Suprapubic skin (tissue), 4 donors: ENCODE measurements around the gene SNX24. TPM values are rescaled to one million over a fixed set of nuclear protein-coding genes. Genes with fewer than 3 reads are reported as not detected.

Experiments
- DNase-seq, 2 donors: peaks; one replicate each; pipeline ENCODE4 v3.0.0-alpha.2; 2019; ENCODE audit warnings: low spot score in 2 of 2
- H3K27ac ChIP-seq: fragments of 200-600 bp; sonication (generic); one replicate; pipeline ENCODE4 v1.5.1; 2019
- H3K27me3 ChIP-seq: fragments of 200-600 bp; sonication (generic); one replicate; pipeline ENCODE4 v1.5.1; 2019
- H3K36me3 ChIP-seq: fragments of 200-600 bp; sonication (generic); one replicate; pipeline ENCODE4 v1.5.1; 2019
- H3K4me1 ChIP-seq: fragments of 200-600 bp; sonication (generic); one replicate; pipeline ENCODE4 v1.5.1; 2019
- H3K4me3 ChIP-seq: fragments of 200-600 bp; sonication (generic); one replicate; pipeline ENCODE4 v1.5.1; 2019; ENCODE audit warnings: mild to moderate bottlenecking
- H3K9me3 ChIP-seq: fragments of 200-600 bp; sonication (generic); one replicate; pipeline ENCODE4 v1.5.1; 2019
- EP300 ChIP-seq: sonication (generic); formaldehyde crosslinking; IDR thresholded peaks from one replicate; pipeline ENCODE4 v1.6.1; 2017; ENCODE audit warnings: antibody characterized with exemption
- POLR2A ChIP-seq, 2 donors: fragments of 450-650 bp; IDR thresholded peaks; one replicate each; pipeline ENCODE4 v1.6.1; 2017; ENCODE audit warnings: antibody characterized with exemption in 2 of 2, mild to moderate bottlenecking in 2 of 2, moderate library complexity in 2 of 2
- POLR2AphosphoS5 ChIP-seq, 3 donors: sonication (generic); formaldehyde crosslinking; IDR thresholded peaks; one replicate each; pipeline ENCODE4 v1.6.1; 2017; ENCODE audit warnings: antibody characterized with exemption in 3 of 3
- WGBS: methylation state at CpG from one replicate; pipeline ENCODE4 v1.1.5; 2018; 5-methylcytosine and 5-hydroxymethylcytosine counted together
- total RNA-seq, 4 donors: library from RNA; depleted of rRNA; stranded (reverse); fragments of >200 nt; gene quantifications; one replicate each; pipeline ENCODE4 v1.1.0, GENCODE V29; 2016
- TF ChIP-seq, protein P1 (sequence below), 2 donors: fragments of 200-600 bp in 1 of 2; fragments of 450-650 bp in 1 of 2; sonication (generic) in 1 of 2; IDR thresholded peaks; one replicate each; pipeline ENCODE4 v1.5.1; 2016 to 2019; ENCODE audit warnings: antibody characterized with exemption in 2 of 2, mild to moderate bottlenecking in 1 of 2, moderate library complexity in 1 of 2

The SNX24 gene
- total RNA-seq, 4 donors from 2014 or later = 15.2 to 43.0 (median 25.3) TPM

DNA sequence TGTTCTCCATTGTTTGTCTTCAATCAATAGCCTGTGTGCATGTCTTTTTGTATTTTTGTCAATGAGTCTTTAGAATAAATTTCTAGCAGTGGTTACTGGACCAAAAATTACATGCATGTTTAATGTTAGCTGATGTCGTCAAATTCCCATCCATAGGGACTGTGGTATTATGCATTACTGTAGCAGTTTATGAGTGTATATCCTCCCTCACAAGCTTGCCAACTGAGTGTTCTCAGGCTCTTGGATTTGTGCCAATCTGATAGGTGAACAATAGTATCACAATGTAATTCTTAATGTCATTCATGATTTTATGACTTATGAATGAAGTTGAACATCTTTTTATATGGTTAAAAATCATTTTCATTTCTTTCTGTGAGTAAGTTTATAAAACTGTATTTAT is 13.0 kb downstream of the SNX24 start:
- no peak overlapping the region for H3K4me3 ChIP-seq
- H3K36me3 ChIP-seq = no peaks in the 10 kb centered on the region
- H3K4me1 ChIP-seq = peaks cover 2% of the 10 kb centered on the region
- H3K27me3 ChIP-seq = no peaks in the 10 kb centered on the region
- DNase-seq = no peak
- H3K9me3 ChIP-seq = no peaks in the 10 kb centered on the region
- 65% methylated on average over 1 of the region's 1 CpG for WGBS
- TF ChIP-seq EP300 (no peak), POLR2A (IDR thresholded peaks at IDR 0.05) (no peak), POLR2AphosphoS5 (IDR thresholded peaks at IDR 0.05) (no peak)
- TF ChIP-seq, protein P1, sequence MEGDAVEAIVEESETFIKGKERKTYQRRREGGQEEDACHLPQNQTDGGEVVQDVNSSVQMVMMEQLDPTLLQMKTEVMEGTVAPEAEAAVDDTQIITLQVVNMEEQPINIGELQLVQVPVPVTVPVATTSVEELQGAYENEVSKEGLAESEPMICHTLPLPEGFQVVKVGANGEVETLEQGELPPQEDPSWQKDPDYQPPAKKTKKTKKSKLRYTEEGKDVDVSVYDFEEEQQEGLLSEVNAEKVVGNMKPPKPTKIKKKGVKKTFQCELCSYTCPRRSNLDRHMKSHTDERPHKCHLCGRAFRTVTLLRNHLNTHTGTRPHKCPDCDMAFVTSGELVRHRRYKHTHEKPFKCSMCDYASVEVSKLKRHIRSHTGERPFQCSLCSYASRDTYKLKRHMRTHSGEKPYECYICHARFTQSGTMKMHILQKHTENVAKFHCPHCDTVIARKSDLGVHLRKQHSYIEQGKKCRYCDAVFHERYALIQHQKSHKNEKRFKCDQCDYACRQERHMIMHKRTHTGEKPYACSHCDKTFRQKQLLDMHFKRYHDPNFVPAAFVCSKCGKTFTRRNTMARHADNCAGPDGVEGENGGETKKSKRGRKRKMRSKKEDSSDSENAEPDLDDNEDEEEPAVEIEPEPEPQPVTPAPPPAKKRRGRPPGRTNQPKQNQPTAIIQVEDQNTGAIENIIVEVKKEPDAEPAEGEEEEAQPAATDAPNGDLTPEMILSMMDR (IDR thresholded peaks at IDR 0.05) = no peak
- no peak overlapping the region for H3K27ac ChIP-seq

DNA sequence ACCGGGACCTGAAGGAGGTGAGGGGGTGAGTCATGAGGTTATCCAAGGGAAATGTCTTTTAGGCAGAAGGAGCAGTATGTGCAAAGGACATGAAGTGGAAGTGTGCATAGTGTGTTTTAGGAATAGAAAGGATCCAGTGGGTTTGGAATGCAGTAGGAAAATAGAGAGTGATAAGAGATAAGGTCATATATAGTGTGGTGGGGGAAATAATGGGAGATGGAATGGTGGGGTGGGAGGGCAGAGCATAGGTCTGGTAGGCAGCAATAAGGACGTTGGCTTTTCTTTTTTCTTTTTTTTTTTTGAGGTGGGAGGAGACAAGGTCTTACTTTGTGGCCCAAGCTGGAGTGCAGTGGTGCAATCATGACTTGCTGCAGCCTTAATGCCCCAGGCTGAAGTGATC is 17.8 kb downstream of the SNX24 start:
- Histone ChIP-seq H3K4me3 (no peak overlapping the region), H3K36me3 (peaks cover 2% of the 10 kb centered on the region), H3K27me3 (no peaks in the 10 kb centered on the region), H3K9me3 (no peaks in the 10 kb centered on the region), H3K4me1 (peaks cover 2% of the 10 kb centered on the region), H3K27ac (no peak overlapping the region)
- DNase-seq = no peak
- 78% methylated on average over 2 of the region's 2 CpGs for WGBS
- no peak for TF ChIP-seq EP300
- TF ChIP-seq POLR2AphosphoS5 (IDR thresholded peaks at IDR 0.05) = no peak
- no peak for TF ChIP-seq POLR2A (IDR thresholded peaks at IDR 0.05)
- TF ChIP-seq, protein P1 (IDR thresholded peaks at IDR 0.05) = no peak

DNA sequence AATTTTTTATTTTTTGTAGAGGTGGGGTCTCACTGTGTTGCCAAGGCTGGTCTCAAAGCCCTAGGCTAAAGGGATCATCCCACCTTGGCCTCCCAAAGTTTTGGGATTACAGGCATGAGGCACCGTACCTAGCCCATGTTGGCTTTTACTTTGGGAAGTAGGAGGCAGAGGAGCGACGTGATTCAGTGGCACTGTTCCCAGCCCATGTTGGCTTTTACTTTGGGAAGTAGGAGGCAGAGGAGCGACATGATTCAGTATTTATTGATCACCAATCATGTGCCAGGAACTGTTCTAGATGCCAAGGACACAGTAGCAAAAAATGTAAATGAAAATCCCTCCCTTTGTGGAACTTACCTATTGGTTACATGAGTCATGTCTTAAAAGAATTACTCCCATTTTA is 18.3 kb downstream of the SNX24 start:
- TF ChIP-seq, protein P1 (IDR thresholded peaks at IDR 0.05) = no peak
- TF ChIP-seq POLR2A (IDR thresholded peaks at IDR 0.05) = no peak
- no peak for TF ChIP-seq EP300
- TF ChIP-seq POLR2AphosphoS5 (IDR thresholded peaks at IDR 0.05) = no peak
- peaks cover 5% of the 10 kb centered on the region for H3K36me3 ChIP-seq
- H3K4me3 ChIP-seq = no peak overlapping the region
- no peak for DNase-seq
- no peaks in the 10 kb centered on the region for H3K27me3 ChIP-seq
- 92% methylated on average over 4 of the region's 4 CpGs for WGBS
- H3K4me1 ChIP-seq = no peaks in the 10 kb centered on the region
- H3K9me3 ChIP-seq = no peaks in the 10 kb centered on the region
- no peak overlapping the region for H3K27ac ChIP-seq

DNA sequence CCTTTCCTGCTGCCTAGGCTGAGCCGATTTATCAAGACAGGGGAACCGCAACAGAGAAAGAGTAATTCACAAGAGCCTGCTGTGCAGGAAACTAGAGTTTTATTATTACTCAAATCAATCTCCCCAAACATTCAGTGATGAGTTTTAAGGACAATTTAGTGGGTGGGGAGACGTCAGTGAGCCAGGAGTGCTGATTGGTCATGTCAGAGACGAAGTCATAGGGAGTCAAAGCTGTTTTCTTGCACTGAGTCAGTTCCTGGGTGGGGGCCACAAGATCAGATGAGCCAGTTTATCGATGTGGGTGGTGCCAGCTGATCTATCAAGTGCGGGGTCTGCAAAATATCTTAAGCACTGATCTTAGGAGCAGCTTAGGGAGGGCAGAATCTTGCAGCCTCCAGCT is 19.0 kb downstream of the SNX24 start:
- no peaks in the 10 kb centered on the region for H3K4me1 ChIP-seq
- TF ChIP-seq EP300 = no peak
- TF ChIP-seq, protein P1 (IDR thresholded peaks at IDR 0.05) = no peak
- TF ChIP-seq POLR2AphosphoS5 (IDR thresholded peaks at IDR 0.05) = no peak
- TF ChIP-seq POLR2A (IDR thresholded peaks at IDR 0.05) = no peak
- DNase-seq = no peak
- H3K36me3 ChIP-seq = peaks cover 5% of the 10 kb centered on the region
- no peaks in the 10 kb centered on the region for H3K9me3 ChIP-seq
- H3K27me3 ChIP-seq = no peaks in the 10 kb centered on the region
- 84% methylated on average over 6 of the region's 6 CpGs for WGBS
- H3K4me3 ChIP-seq = no peak overlapping the region
- no peak overlapping the region for H3K27ac ChIP-seq

DNA sequence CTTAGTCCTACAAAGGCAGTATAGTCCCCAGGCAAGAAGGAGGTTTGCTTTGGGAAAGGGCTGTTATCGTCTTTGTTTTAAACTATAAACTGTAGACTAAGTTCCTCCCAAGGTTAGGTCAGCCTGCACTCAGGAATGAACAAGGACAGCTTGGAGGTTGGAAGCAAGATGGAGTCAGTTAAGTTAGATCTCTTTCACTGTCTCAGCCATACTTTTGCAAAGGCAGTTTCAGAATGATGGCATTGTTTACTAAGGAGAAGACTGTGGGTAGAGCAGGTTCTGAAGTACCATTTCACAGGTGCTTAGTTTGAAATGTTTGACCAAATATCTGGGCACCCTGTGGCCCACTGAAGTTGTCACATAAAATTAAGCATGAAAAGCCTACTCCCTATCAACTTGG is 19.4 kb downstream of the SNX24 start:
- no peak overlapping the region for H3K27ac ChIP-seq
- H3K9me3 ChIP-seq = no peaks in the 10 kb centered on the region
- 87% methylated on average over 1 of the region's 1 CpG for WGBS
- H3K27me3 ChIP-seq = no peaks in the 10 kb centered on the region
- H3K4me1 ChIP-seq = no peaks in the 10 kb centered on the region
- TF ChIP-seq POLR2A (IDR thresholded peaks at IDR 0.05) (no peak), POLR2AphosphoS5 (IDR thresholded peaks at IDR 0.05) (no peak), EP300 (no peak)
- TF ChIP-seq, protein P1 (IDR thresholded peaks at IDR 0.05) = no peak
- H3K36me3 ChIP-seq = peaks cover 5% of the 10 kb centered on the region
- no peak overlapping the region for H3K4me3 ChIP-seq
- DNase-seq = no peak
